HCT116 (cell line): ENCODE measurements around the gene CELF4. TPM values are rescaled to one million over a fixed set of nuclear protein-coding genes. Genes with fewer than 3 reads are reported as not detected.

Source experiments
- ATAC-seq: fragments of 200-7000 bp; cut with Tn5 transposase; 2 replicates; pipeline ENCODE4 v1.9.1; 2020; ENCODE audit warnings: mild to moderate bottlenecking, moderate library complexity
- BruUV-seq: library from RNA; stranded (reverse); fragments of 400-500 nt; replicated peaks from 2 replicates; lab custom pipeline; 2021; lab: Mats Ljungman, UMichigan
- CTCF ChIA-PET: fragments of 300-600 bp; sonication (Branson Sonifier 250); formaldehyde crosslinking; loops from one replicate; lab custom pipeline; 2021; ENCODE audit warnings: antibody characterized with exemption; lab: Charles Lee
- POLR2A ChIA-PET: fragments of 300-600, 350-600 bp; sonication (Branson Sonifier 250); formaldehyde crosslinking; loops from one replicate; lab custom pipeline; 2021; ENCODE audit warnings: antibody characterized with exemption; lab: Charles Lee
- RAD21 ChIA-PET, 2 experiments: fragments of 300-600 bp; sonication (Branson Sonifier 250); formaldehyde crosslinking; loops; one replicate each; lab custom pipeline; 2023; ENCODE audit warnings: low total read pairs in 2 of 2; ENCODE audit not compliant: uncharacterized antibody in 2 of 2, unreplicated experiment in 2 of 2, low non-redundant PET in 1 of 2; lab: Charles Lee
- DNase-seq: peaks from one replicate; pipeline ENCODE4 v3.0.0-alpha.2; 2010; ENCODE audit warnings: low read depth, low spot score
- H2AFZ ChIP-seq: fragments of 200-600 bp; shearing (Covaris generic), sonication (generic); 2 replicates; pipeline ENCODE4 v1.6.1; 2017; ENCODE audit warnings: low read depth, mixed run types, mixed read lengths, antibody characterized with exemption, low read length; ENCODE audit not compliant: poor library complexity, severe bottlenecking
- H3K27ac ChIP-seq: 2 replicates; pipeline ENCODE4 v1.5.1; 2012; ENCODE audit warnings: low read depth, low read length
- H3K27me3 ChIP-seq: fragments of 200-600 bp; sonication (generic); 2 replicates; pipeline ENCODE4 v1.6.1; 2016; ENCODE audit warnings: mixed run types, low read length, mixed read lengths; ENCODE audit not compliant: insufficient read depth
- H3K36me3 ChIP-seq, 2 experiments: fragments of 200-500 bp in 1 of 2; fragments of 200-600 bp in 1 of 2; sonication (Bioruptor generic) in 1 of 2; sonication (generic) in 1 of 2; 2 replicates each; pipeline versions ENCODE4 v1.5.1 to v1.6.1; 2014 to 2016; ENCODE audit warnings: low read length in 2 of 2, inconsistent platforms in 1 of 2, mixed read lengths in 1 of 2, mixed run types in 1 of 2; ENCODE audit not compliant: insufficient read depth in 2 of 2, control insufficient read depth in 1 of 2
- H3K4me1 ChIP-seq, 2 experiments: fragments of 200-600 bp in 1 of 2; sonication (generic) in 1 of 2; 2 replicates each; pipeline versions ENCODE4 v1.5.1 to v1.6.1; 2012 to 2017; ENCODE audit warnings: low read length in 2 of 2, inconsistent platforms in 1 of 2, mild to moderate bottlenecking in 1 of 2, mixed read lengths in 1 of 2, mixed run types in 1 of 2, moderate library complexity in 1 of 2; ENCODE audit not compliant: insufficient read depth in 2 of 2, control insufficient read depth in 1 of 2
- H3K4me2 ChIP-seq: fragments of 200-600 bp; sonication (generic); 2 replicates; pipeline ENCODE4 v1.6.1; 2017; ENCODE audit warnings: mixed run types, low read length, mixed read lengths
- H3K4me3 ChIP-seq, 2 experiments: fragments of 200-600 bp in 1 of 2; sonication (generic) in 1 of 2; replicated peaks in 1 of 2; 2 replicates each; pipeline ENCODE4 v1.5.1; 2011 to 2016; ENCODE audit warnings: low read length in 2 of 2, control low read depth in 1 of 2, low read depth in 1 of 2, mild to moderate bottlenecking in 1 of 2, mixed read lengths in 1 of 2, mixed run types in 1 of 2
- H3K79me2 ChIP-seq: fragments of 200-600 bp; sonication (generic); 2 replicates; pipeline ENCODE4 v1.6.1; 2017; ENCODE audit warnings: mild to moderate bottlenecking, mixed run types, low read length, moderate library complexity, mixed read lengths; ENCODE audit not compliant: insufficient read depth
- H3K9ac ChIP-seq: fragments of 200-600 bp; sonication (generic); 2 replicates; pipeline ENCODE4 v1.6.1; 2016; ENCODE audit warnings: low read length, mixed read lengths
- H3K9me2 ChIP-seq: fragments of 200-600 bp; sonication (generic), shearing (Covaris generic); 2 replicates; pipeline ENCODE4 v1.6.1; 2017; ENCODE audit warnings: mixed run types, mild to moderate bottlenecking, moderate library complexity; ENCODE audit not compliant: insufficient read depth
- H3K9me3 ChIP-seq, 2 experiments: fragments of 200-500 bp in 1 of 2; fragments of 200-600 bp in 1 of 2; sonication (Bioruptor generic) in 1 of 2; sonication (generic) in 1 of 2; 2 replicates each; pipeline ENCODE4 v1.6.1; 2014 to 2017; ENCODE audit warnings: low read length in 2 of 2, mixed read lengths in 2 of 2, inconsistent platforms in 1 of 2, low read depth in 1 of 2, mild to moderate bottlenecking in 1 of 2, mixed run types in 1 of 2, moderate library complexity in 1 of 2; ENCODE audit not compliant: control insufficient read depth in 1 of 2, insufficient read depth in 1 of 2
- H4K20me1 ChIP-seq: fragments of 200-600 bp; sonication (generic), shearing (Covaris generic); 2 replicates; pipeline ENCODE4 v1.6.1; 2017; ENCODE audit warnings: mixed run types, mild to moderate bottlenecking, moderate library complexity; ENCODE audit not compliant: insufficient read depth
- CTCF ChIP-seq, 3 experiments: fragments of 200-600 bp in 1 of 3; sonication (generic) in 1 of 3; IDR thresholded peaks in 2 of 3; conservative IDR thresholded peaks in 1 of 3; 2 replicates each; pipeline ENCODE4 v1.5.1; 2012 to 2017; ENCODE audit warnings: low read depth in 2 of 3, low read length in 2 of 3, antibody characterized with exemption in 1 of 3, borderline replicate concordance in 1 of 3, control low read depth in 1 of 3, mild to moderate bottlenecking in 1 of 3, mixed read lengths in 1 of 3, mixed run types in 1 of 3, moderate library complexity in 1 of 3; ENCODE audit not compliant: insufficient read depth in 1 of 3
- EGR1 ChIP-seq: IDR thresholded peaks from 2 replicates; pipeline ENCODE4 v1.6.1; 2012; ENCODE audit warnings: low read depth
- ELF1 ChIP-seq: IDR thresholded peaks from 2 replicates; pipeline ENCODE4 v1.6.1; 2012; ENCODE audit warnings: low read depth, borderline replicate concordance
- EZH2 ChIP-seq: fragments of 200-600 bp; sonication (generic); IDR thresholded peaks from 2 replicates; pipeline ENCODE4 v1.6.1; 2017; ENCODE audit warnings: antibody characterized with exemption, mixed run types
- FOSL1 ChIP-seq: IDR thresholded peaks from 2 replicates; pipeline ENCODE4 v1.6.1; 2012; ENCODE audit warnings: low read depth
- MAX ChIP-seq: IDR thresholded peaks from 2 replicates; pipeline ENCODE4 v1.6.1; 2012
- RAD21 ChIP-seq: IDR thresholded peaks from 2 replicates; pipeline ENCODE4 v1.6.1; 2012; ENCODE audit warnings: low read depth, mild to moderate bottlenecking
- SIN3A ChIP-seq: IDR thresholded peaks from 2 replicates; pipeline ENCODE4 v1.6.1; 2012; ENCODE audit warnings: low read depth
- SP1 ChIP-seq: IDR thresholded peaks from 2 replicates; pipeline ENCODE4 v1.6.1; 2012; ENCODE audit warnings: low read depth
- SRF ChIP-seq: IDR thresholded peaks from 2 replicates; pipeline ENCODE4 v1.6.1; 2012; ENCODE audit warnings: low read depth
- TCF7L2 ChIP-seq: IDR thresholded peaks from 2 replicates; pipeline ENCODE4 v1.7.0; 2011; ENCODE audit warnings: borderline replicate concordance, inconsistent platforms; ENCODE audit not compliant: insufficient read depth, insufficient read length; ENCODE audit errors: extremely low read depth
- YY1 ChIP-seq: IDR thresholded peaks from 2 replicates; pipeline ENCODE4 v1.6.1; 2011; ENCODE audit warnings: low read length, low read depth, moderate library complexity, mild to moderate bottlenecking; ENCODE audit not compliant: insufficient replicate concordance; ENCODE audit errors: extremely low read depth
- ZFX ChIP-seq: fragments of 450-650 bp; IDR thresholded peaks from 2 replicates; pipeline ENCODE4 v1.6.1; 2017
- intact Hi-C: fragments of 100-400 bp; cut with micrococcal nuclease; formaldehyde crosslinking; loops from 2 replicates; pipeline ENCODE4 v1.10.0; 2022
- total RNA-seq: library from RNA; stranded (reverse); gene quantifications from one replicate; pipeline ENCODE4 v1.2.1, GENCODE V29; 2021; ENCODE audit not compliant: unreplicated experiment

Gene CELF4
- total RNA-seq, 1 experiment from 2014 or later = not detected

- no peaks in the 10 kb centered on the region for H4K20me1 ChIP-seq
- intact Hi-C loops = no loop called here
- no peaks in the 10 kb centered on the region for H3K79me2 ChIP-seq
- DNase-seq (no peak), ATAC-seq (no peak)
- TF ChIP-seq SIN3A = no peak
- H2AFZ ChIP-seq = no peak overlapping the region
- no peak overlapping the region for H3K9ac ChIP-seq
- no peaks in the 10 kb centered on the region for H3K9me3 ChIP-seq
- no peaks in the 10 kb centered on the region for H3K36me3 ChIP-seq
- no peak overlapping the region for H3K27ac ChIP-seq
- peaks cover 36% of the 10 kb centered on the region; the same call in 1 of the 2 replicates for H3K27me3 ChIP-seq
- RAD21 ChIA-PET = no interaction called here
- CTCF ChIA-PET = no interaction called here
- POLR2A ChIA-PET = interaction anchor here (0.5 kb wide), 1 partner anchor 8 kb away, joined by 3 read pairs; no protein-coding TSS in a partner anchor
- H3K4me1 ChIP-seq = no peaks in the 10 kb centered on the region
- no peaks in the 10 kb centered on the region for H3K9me2 ChIP-seq
- BruUV-seq = no TSS peak
- H3K4me3 ChIP-seq = no peak overlapping the region
- no peak overlapping the region for H3K4me2 ChIP-seq
These were observed 15.3 kb downstream of the CELF4 start for GRCh38 chr18:37550118-37550875.

- Histone ChIP-seq H3K9me3 (no peaks in the 10 kb centered on the region), H3K9me2 (no peaks in the 10 kb centered on the region), H4K20me1 (no peaks in the 10 kb centered on the region), H2AFZ (no peak overlapping the region), H3K27me3 (peaks cover 30% of the 10 kb centered on the region; the same call in 1 of the 2 replicates), H3K36me3 (no peaks in the 10 kb centered on the region), H3K4me3 (no peak overlapping the region), H3K4me2 (no peak overlapping the region), H3K9ac (no peak overlapping the region), H3K27ac (no peak overlapping the region), H3K4me1 (no peaks in the 10 kb centered on the region), H3K79me2 (no peaks in the 10 kb centered on the region)
- ATAC-seq (no peak), DNase-seq (no peak)
- CTCF ChIA-PET = no interaction called here
- POLR2A ChIA-PET = no interaction called here
- RAD21 ChIA-PET = no interaction called here
- no TSS peak for BruUV-seq
- intact Hi-C loops = no loop called here
- TF ChIP-seq SIN3A = no peak
- TF ChIP-seq SRF = no peak
- TF ChIP-seq MAX = no peak
- no peak for TF ChIP-seq YY1
- no peak for TF ChIP-seq EZH2
- TF ChIP-seq CTCF (IDR thresholded peaks at IDR 0.05 in 2 of 3, conservative IDR thresholded peaks at IDR 0.05 in 1 of 3; ENCODE audit: borderline replicate concordance in 1 of 3, insufficient read depth in 1 of 3, low read depth in 2 of 3, low read length in 2 of 3) = no peak
- no peak for TF ChIP-seq ZFX
- TF ChIP-seq FOSL1 = no peak
- no peak for TF ChIP-seq RAD21
- TF ChIP-seq ELF1 = no peak
- TF ChIP-seq SP1 = no peak
- no peak for TF ChIP-seq EGR1
- no peak for TF ChIP-seq TCF7L2
These were observed 16.8 kb downstream of the CELF4 start for GRCh38 chr18:37548679-37549289.
